ENCODE measurements around the gene FBXO9.

DNA sequence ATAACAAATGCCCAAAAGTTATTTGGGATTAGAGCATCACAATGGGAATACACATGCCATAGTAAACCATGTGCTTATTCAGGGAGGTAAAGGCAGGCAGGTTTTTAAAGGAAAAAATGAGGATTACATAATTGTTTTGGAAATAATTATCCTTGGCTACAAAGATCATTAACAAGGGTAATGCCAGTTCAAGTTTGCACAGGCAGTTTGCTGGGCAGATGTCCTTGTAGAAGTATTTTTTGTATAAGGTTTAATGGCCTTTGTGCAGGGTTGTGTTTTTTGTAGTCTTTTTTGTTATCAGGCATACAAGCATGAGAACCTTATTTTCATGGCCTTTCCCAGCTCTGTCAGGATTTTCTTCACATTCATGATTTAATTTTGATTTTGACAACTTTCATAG, 24.7 kb downstream of the FBXO9 start:
- TF ChIP-seq POLR2A (IDR thresholded peaks at IDR 0.05) (no peak), EP300 (IDR thresholded peaks at IDR 0.05; ENCODE audit: low read depth) (no peak)
- TF ChIP-seq, protein P1, sequence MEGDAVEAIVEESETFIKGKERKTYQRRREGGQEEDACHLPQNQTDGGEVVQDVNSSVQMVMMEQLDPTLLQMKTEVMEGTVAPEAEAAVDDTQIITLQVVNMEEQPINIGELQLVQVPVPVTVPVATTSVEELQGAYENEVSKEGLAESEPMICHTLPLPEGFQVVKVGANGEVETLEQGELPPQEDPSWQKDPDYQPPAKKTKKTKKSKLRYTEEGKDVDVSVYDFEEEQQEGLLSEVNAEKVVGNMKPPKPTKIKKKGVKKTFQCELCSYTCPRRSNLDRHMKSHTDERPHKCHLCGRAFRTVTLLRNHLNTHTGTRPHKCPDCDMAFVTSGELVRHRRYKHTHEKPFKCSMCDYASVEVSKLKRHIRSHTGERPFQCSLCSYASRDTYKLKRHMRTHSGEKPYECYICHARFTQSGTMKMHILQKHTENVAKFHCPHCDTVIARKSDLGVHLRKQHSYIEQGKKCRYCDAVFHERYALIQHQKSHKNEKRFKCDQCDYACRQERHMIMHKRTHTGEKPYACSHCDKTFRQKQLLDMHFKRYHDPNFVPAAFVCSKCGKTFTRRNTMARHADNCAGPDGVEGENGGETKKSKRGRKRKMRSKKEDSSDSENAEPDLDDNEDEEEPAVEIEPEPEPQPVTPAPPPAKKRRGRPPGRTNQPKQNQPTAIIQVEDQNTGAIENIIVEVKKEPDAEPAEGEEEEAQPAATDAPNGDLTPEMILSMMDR (IDR thresholded peaks at IDR 0.05): no peak

Data from transverse colon (tissue), 3 donors.